NT2/D1 (cell line): ENCODE measurements around the gene B3GAT2.

Experiments
- DNase-seq: peaks from one replicate; pipeline ENCODE4 v3.0.0-alpha.2; 2011; ENCODE audit warnings: low read depth, low spot score
- H3K27me3 ChIP-seq: 2 replicates; pipeline ENCODE4 v1.6.0; 2011; ENCODE audit warnings: mild to moderate bottlenecking; ENCODE audit not compliant: insufficient read length, insufficient read depth
- H3K36me3 ChIP-seq: 2 replicates; pipeline ENCODE4 v1.6.1; 2011; ENCODE audit warnings: mild to moderate bottlenecking, low read length, mixed read lengths; ENCODE audit not compliant: insufficient read depth, insufficient read length
- H3K4me1 ChIP-seq: 2 replicates; pipeline ENCODE4 v1.5.1; 2011; ENCODE audit not compliant: insufficient read depth, insufficient read length
- H3K4me3 ChIP-seq: 2 replicates; pipeline ENCODE4 v1.5.1; 2011; ENCODE audit warnings: low read depth; ENCODE audit not compliant: insufficient read length
- H3K9ac ChIP-seq: 2 replicates; pipeline ENCODE4 v1.6.0; 2011; ENCODE audit warnings: low read depth; ENCODE audit not compliant: insufficient read length
- H3K9me3 ChIP-seq: 2 replicates; pipeline ENCODE4 v1.5.1; 2011; ENCODE audit warnings: mild to moderate bottlenecking, low read length; ENCODE audit not compliant: insufficient read depth
- SUZ12 ChIP-seq: IDR thresholded peaks from 2 replicates; pipeline ENCODE4 v1.6.1; 2011; ENCODE audit not compliant: insufficient read length, insufficient read depth; ENCODE audit errors: extremely low read depth
- YY1 ChIP-seq: IDR thresholded peaks from 2 replicates; pipeline ENCODE4 v1.6.1; 2011; ENCODE audit not compliant: insufficient read length, insufficient read depth
- ZNF274 ChIP-seq: IDR thresholded peaks from 2 replicates; pipeline ENCODE4 v1.6.1; 2011; ENCODE audit warnings: mild to moderate bottlenecking, low read depth, low read length

B3GAT2 gene

GRCh38 chr6:70852667-70853246, 104.1 kb downstream of the B3GAT2 start:
- Histone ChIP-seq H3K4me3 (no peak overlapping the region), H3K36me3 (no peaks in the 10 kb centered on the region)

GRCh38 chr6:70849348-70850069, 107.4 kb downstream of the B3GAT2 start:
- TF ChIP-seq SUZ12 (no peak), ZNF274 (no peak), YY1 (no peak)
- Histone ChIP-seq H3K4me3 (no peak overlapping the region), H3K36me3 (no peaks in the 10 kb centered on the region), H3K9ac (no peak overlapping the region), H3K27me3 (no peaks in the 10 kb centered on the region), H3K4me1 (no peaks in the 10 kb centered on the region), H3K9me3 (peaks cover 19% of the 10 kb centered on the region)
- DNase-seq = no peak

More at GRCh38 chr6:70852667-70853246, 104.1 kb downstream of the B3GAT2 start:
- Histone ChIP-seq H3K4me1 (no peaks in the 10 kb centered on the region), H3K9ac (no peak overlapping the region), H3K9me3 (peaks cover 13% of the 10 kb centered on the region), H3K27me3 (no peaks in the 10 kb centered on the region)
- DNase-seq = no peak
- TF ChIP-seq YY1 (no peak), SUZ12 (no peak), ZNF274 (no peak)

GRCh38 chr6:70847106-70848084, 109.5 kb downstream of the B3GAT2 start:
- no peak for DNase-seq
- Histone ChIP-seq H3K4me3 (no peak overlapping the region), H3K9ac (no peak overlapping the region), H3K27me3 (no peaks in the 10 kb centered on the region), H3K36me3 (no peaks in the 10 kb centered on the region), H3K4me1 (no peaks in the 10 kb centered on the region), H3K9me3 (peaks cover 19% of the 10 kb centered on the region)
- TF ChIP-seq YY1 = no peak

- H3K27me3 ChIP-seq = no peaks in the 10 kb centered on the region
- TF ChIP-seq YY1 (no peak), ZNF274 (no peak), SUZ12 (no peak)
- peaks cover 19% of the 10 kb centered on the region for H3K9me3 ChIP-seq
- H3K4me1 ChIP-seq = no peaks in the 10 kb centered on the region
- no peak overlapping the region for H3K9ac ChIP-seq
- H3K4me3 ChIP-seq = no peak overlapping the region
- no peak for DNase-seq
- no peaks in the 10 kb centered on the region for H3K36me3 ChIP-seq
Observed at GRCh38 chr6:70846207-70846835, 110.5 kb downstream of the B3GAT2 start.

GRCh38 chr6:70844301-70844700, 112.6 kb downstream of the B3GAT2 start:
- Histone ChIP-seq H3K27me3 (no peaks in the 10 kb centered on the region), H3K9ac (no peak overlapping the region), H3K9me3 (peaks cover 19% of the 10 kb centered on the region), H3K4me1 (no peaks in the 10 kb centered on the region), H3K4me3 (no peak overlapping the region), H3K36me3 (no peaks in the 10 kb centered on the region)
- DNase-seq = no peak
- no peak for TF ChIP-seq SUZ12
- TF ChIP-seq YY1 = no peak
- TF ChIP-seq ZNF274 = no peak

GRCh38 chr6:70843328-70843918, 113.4 kb downstream of the B3GAT2 start:
- Histone ChIP-seq H3K36me3 (no peaks in the 10 kb centered on the region), H3K9me3 (peaks cover 14% of the 10 kb centered on the region), H3K4me1 (no peaks in the 10 kb centered on the region), H3K9ac (no peak overlapping the region), H3K27me3 (no peaks in the 10 kb centered on the region), H3K4me3 (no peak overlapping the region)
- DNase-seq = no peak
- TF ChIP-seq ZNF274 (no peak), SUZ12 (no peak), YY1 (no peak)
